GM23338 (cell line): ENCODE data around the gene SOX13. TPM values are rescaled to one million over a fixed set of nuclear protein-coding genes. Genes with fewer than 3 reads are reported as not detected.

Source experiments
- ATAC-seq: fragments of 200-7000 bp; cut with Tn5 transposase; 3 replicates; pipeline ENCODE4 v1.9.1; 2020
- DNase-seq: peaks from one replicate; pipeline ENCODE4 v3.0.0-alpha.2; 2015; ENCODE audit warnings: low spot score
- H2AFZ ChIP-seq: fragments of 200-600 bp; sonication (generic); 2 replicates; pipeline ENCODE4 v1.8.0; 2016; ENCODE audit warnings: antibody characterized with exemption, mild to moderate bottlenecking, moderate library complexity
- H3F3A ChIP-seq: fragments of 200-600 bp; sonication (generic); replicated peaks from 2 replicates; pipeline ENCODE4 v1.8.0; 2017; ENCODE audit warnings: antibody characterized with exemption, mixed run types, low read depth
- H3K27ac ChIP-seq: fragments of 200-600 bp; sonication (generic); 2 replicates; pipeline ENCODE4 v1.6.1; 2016; ENCODE audit warnings: low read depth
- H3K27me3 ChIP-seq: fragments of 200-600 bp; sonication (generic); 2 replicates; pipeline ENCODE4 v1.8.0; 2016; ENCODE audit warnings: mild to moderate bottlenecking, mixed run types, moderate library complexity; ENCODE audit not compliant: insufficient read depth
- H3K36me3 ChIP-seq: fragments of 200-600 bp; sonication (generic); 2 replicates; pipeline ENCODE4 v1.8.0; 2016; ENCODE audit warnings: mild to moderate bottlenecking; ENCODE audit not compliant: insufficient read depth
- H3K4me1 ChIP-seq: fragments of 200-600 bp; sonication (generic); 2 replicates; pipeline ENCODE4 v1.8.0; 2016; ENCODE audit warnings: mild to moderate bottlenecking, moderate library complexity; ENCODE audit not compliant: insufficient read depth
- H3K4me2 ChIP-seq: fragments of 200-600 bp; sonication (generic); 2 replicates; pipeline ENCODE4 v1.7.1; 2017; ENCODE audit warnings: mixed run types
- H3K4me3 ChIP-seq: fragments of 200-600 bp; sonication (generic); 2 replicates; pipeline ENCODE4 v1.6.1; 2016; ENCODE audit warnings: mixed run types
- H3K79me2 ChIP-seq: fragments of 200-600 bp; sonication (generic); replicated peaks from 2 replicates; pipeline ENCODE4 v1.8.0; 2017; ENCODE audit warnings: mild to moderate bottlenecking; ENCODE audit not compliant: insufficient read depth
- H3K9me2 ChIP-seq: fragments of 200-600 bp; sonication (generic); 2 replicates; pipeline ENCODE4 v1.8.0; 2017; ENCODE audit not compliant: insufficient read depth
- H4K20me1 ChIP-seq: fragments of 200-600 bp; sonication (generic); replicated peaks from 2 replicates; pipeline ENCODE4 v1.8.0; 2017; ENCODE audit warnings: mild to moderate bottlenecking; ENCODE audit not compliant: insufficient read depth
- H3K27ac Mint-ChIP-seq: 2 replicates; pipeline ENCODE4 v1.8.0; 2020; ENCODE audit warnings: inconsistent platforms, mild to moderate bottlenecking, moderate library complexity, mixed read lengths
- H3K27me3 Mint-ChIP-seq: 3 replicates; pipeline ENCODE4 v1.8.0; 2022; ENCODE audit warnings: low read depth, mild to moderate bottlenecking, moderate library complexity, mixed read lengths, inconsistent platforms; ENCODE audit not compliant: insufficient read depth, poor library complexity
- H3K36me3 Mint-ChIP-seq: 3 replicates; pipeline ENCODE4 v1.8.0; 2021; ENCODE audit warnings: low read depth, mild to moderate bottlenecking, inconsistent platforms, moderate library complexity, mixed read lengths
- H3K4me1 Mint-ChIP-seq: 3 replicates; pipeline ENCODE4 v1.8.0; 2020; ENCODE audit warnings: mild to moderate bottlenecking, inconsistent platforms, mixed read lengths
- H3K4me3 Mint-ChIP-seq: 3 replicates; pipeline ENCODE4 v1.8.0; 2021; ENCODE audit warnings: moderate library complexity, mild to moderate bottlenecking, inconsistent platforms, mixed read lengths
- H3K9me3 Mint-ChIP-seq: 3 replicates; pipeline ENCODE4 v1.8.0; 2020; ENCODE audit warnings: moderate library complexity, mild to moderate bottlenecking, inconsistent platforms, mixed read lengths
- EZH2 ChIP-seq: fragments of 200-600 bp; sonication (generic); IDR thresholded peaks from one replicate; pipeline ENCODE4 v1.8.0; 2017; ENCODE audit warnings: antibody characterized with exemption, mild to moderate bottlenecking, low read depth; ENCODE audit not compliant: unreplicated experiment
- EZH2phosphoT487 ChIP-seq: fragments of 200-600 bp; sonication (generic); IDR thresholded peaks from one replicate; pipeline ENCODE4 v1.8.1; 2018; ENCODE audit warnings: antibody characterized with exemption; ENCODE audit not compliant: unreplicated experiment
- POLR2AphosphoS5 ChIP-seq: IDR thresholded peaks from 2 replicates; pipeline ENCODE4 v1.6.1; 2016; ENCODE audit warnings: antibody characterized with exemption, low read depth
- REST ChIP-seq: IDR thresholded peaks from one replicate; pipeline ENCODE4 v1.6.1; 2018; ENCODE audit warnings: antibody characterized with exemption; ENCODE audit not compliant: unreplicated experiment
- polyA plus RNA-seq: library from polyadenylated mRNA; unstranded; fragments of >200 nt; fragmentation: Nextera tagmentation; extraction: Ambion mirVana; gene quantifications from 2 replicates; pipeline ENCODE4 v1.2.1, GENCODE V29; 2016
- total RNA-seq: library from RNA; depleted of rRNA; stranded (reverse); fragments of >200 nt; shearing (Covaris generic); gene quantifications from 2 replicates; pipeline ENCODE4 v1.2.3, GENCODE V29; 2014
- TF ChIP-seq, protein P1 (sequence below): fragments of 250-450 bp; sonication (Bioruptor Pico); IDR thresholded peaks from 2 replicates; pipeline ENCODE4 v1.5.0; 2020; ENCODE audit warnings: mild to moderate bottlenecking, moderate library complexity

The SOX13 gene
- total and polyA plus RNA-seq, 2 experiments from 2014 or later, result 28.6 to 123 TPM

DNA sequence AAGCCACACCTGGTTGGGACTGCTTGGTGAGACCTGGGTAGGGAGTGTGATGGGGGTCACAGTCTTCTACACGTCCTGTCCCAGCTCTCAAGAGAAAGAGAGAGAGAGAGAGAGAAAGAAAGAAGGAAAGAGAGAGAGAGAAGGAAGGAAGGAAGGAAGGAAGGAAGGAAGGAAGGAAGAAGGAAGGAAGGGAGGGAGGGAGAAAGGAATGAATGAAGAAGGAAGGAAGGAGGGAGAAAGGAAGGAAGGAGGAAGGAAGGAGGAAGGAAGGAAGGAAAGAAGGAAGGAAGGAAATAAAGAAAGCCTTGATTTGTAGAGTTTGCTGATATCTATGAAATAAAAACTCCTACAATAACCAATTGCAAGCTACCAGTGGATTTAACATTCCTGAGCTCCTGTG is 28.5 kb upstream of the SOX13 start (continued):
- no peak for TF ChIP-seq REST
- TF ChIP-seq EZH2phosphoT487, result no peak

GRCh38 chr1:204045430-204045829 is 27.5 kb upstream of the SOX13 start:
- H2AFZ ChIP-seq, result peak overlapping the region; percentile 78
- H3K27ac ChIP-seq, result no peak overlapping the region
- Mint-ChIP-seq H3K4me3 (no peak overlapping the region), H3K4me1 (peaks cover 6% of the 10 kb centered on the region), H3K36me3 (no peaks in the 10 kb centered on the region), H3K9me3 (no peaks in the 10 kb centered on the region), H3K27me3 (peaks cover 11% of the 10 kb centered on the region), H3K27ac (no peak overlapping the region)
- H4K20me1 ChIP-seq, result no peaks in the 10 kb centered on the region
- H3K9me2 ChIP-seq, result no peaks in the 10 kb centered on the region
- H3K4me1 ChIP-seq, result no peaks in the 10 kb centered on the region
- TF ChIP-seq POLR2AphosphoS5, result no peak
- no peak for TF ChIP-seq REST
- TF ChIP-seq EZH2, result no peak
- TF ChIP-seq, protein P1, sequence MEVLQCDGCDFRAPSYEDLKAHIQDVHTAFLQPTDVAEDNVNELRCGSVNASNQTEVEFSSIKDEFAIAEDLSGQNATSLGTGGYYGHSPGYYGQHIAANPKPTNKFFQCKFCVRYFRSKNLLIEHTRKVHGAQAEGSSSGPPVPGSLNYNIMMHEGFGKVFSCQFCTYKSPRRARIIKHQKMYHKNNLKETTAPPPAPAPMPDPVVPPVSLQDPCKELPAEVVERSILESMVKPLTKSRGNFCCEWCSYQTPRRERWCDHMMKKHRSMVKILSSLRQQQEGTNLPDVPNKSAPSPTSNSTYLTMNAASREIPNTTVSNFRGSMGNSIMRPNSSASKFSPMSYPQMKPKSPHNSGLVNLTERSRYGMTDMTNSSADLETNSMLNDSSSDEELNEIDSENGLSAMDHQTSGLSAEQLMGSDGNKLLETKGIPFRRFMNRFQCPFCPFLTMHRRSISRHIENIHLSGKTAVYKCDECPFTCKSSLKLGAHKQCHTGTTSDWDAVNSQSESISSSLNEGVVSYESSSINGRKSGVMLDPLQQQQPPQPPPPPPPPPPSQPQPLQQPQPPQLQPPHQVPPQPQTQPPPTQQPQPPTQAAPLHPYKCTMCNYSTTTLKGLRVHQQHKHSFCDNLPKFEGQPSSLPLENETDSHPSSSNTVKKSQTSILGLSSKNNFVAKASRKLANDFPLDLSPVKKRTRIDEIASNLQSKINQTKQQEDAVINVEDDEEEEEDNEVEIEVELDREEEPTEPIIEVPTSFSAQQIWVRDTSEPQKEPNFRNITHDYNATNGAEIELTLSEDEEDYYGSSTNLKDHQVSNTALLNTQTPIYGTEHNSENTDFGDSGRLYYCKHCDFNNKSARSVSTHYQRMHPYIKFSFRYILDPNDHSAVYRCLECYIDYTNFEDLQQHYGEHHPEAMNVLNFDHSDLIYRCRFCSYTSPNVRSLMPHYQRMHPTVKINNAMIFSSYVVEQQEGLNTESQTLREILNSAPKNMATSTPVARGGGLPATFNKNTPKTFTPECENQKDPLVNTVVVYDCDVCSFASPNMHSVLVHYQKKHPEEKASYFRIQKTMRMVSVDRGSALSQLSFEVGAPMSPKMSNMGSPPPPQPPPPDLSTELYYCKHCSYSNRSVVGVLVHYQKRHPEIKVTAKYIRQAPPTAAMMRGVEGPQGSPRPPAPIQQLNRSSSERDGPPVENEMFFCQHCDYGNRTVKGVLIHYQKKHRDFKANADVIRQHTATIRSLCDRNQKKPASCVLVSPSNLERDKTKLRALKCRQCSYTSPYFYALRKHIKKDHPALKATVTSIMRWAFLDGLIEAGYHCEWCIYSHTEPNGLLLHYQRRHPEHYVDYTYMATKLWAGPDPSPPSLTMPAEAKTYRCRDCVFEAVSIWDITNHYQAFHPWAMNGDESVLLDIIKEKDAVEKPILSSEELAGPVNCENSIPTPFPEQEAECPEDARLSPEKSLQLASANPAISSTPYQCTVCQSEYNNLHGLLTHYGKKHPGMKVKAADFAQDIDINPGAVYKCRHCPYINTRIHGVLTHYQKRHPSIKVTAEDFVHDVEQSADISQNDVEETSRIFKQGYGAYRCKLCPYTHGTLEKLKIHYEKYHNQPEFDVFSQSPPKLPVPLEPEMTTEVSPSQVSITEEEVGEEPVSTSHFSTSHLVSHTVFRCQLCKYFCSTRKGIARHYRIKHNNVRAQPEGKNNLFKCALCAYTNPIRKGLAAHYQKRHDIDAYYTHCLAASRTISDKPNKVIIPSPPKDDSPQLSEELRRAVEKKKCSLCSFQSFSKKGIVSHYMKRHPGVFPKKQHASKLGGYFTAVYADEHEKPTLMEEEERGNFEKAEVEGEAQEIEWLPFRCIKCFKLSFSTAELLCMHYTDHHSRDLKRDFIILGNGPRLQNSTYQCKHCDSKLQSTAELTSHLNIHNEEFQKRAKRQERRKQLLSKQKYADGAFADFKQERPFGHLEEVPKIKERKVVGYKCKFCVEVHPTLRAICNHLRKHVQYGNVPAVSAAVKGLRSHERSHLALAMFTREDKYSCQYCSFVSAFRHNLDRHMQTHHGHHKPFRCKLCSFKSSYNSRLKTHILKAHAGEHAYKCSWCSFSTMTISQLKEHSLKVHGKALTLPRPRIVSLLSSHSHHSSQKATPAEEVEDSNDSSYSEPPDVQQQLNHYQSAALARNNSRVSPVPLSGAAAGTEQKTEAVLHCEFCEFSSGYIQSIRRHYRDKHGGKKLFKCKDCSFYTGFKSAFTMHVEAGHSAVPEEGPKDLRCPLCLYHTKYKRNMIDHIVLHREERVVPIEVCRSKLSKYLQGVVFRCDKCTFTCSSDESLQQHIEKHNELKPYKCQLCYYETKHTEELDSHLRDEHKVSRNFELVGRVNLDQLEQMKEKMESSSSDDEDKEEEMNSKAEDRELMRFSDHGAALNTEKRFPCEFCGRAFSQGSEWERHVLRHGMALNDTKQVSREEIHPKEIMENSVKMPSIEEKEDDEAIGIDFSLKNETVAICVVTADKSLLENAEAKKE (CRISPR knock-in tag), result no peak
- H3F3A ChIP-seq, result no peaks in the 10 kb centered on the region
- no peak overlapping the region for H3K4me2 ChIP-seq
- no peak for ATAC-seq
- no peaks in the 10 kb centered on the region for H3K79me2 ChIP-seq
- DNase-seq, result no peak
- H3K36me3 ChIP-seq, result no peaks in the 10 kb centered on the region
- no peak overlapping the region for H3K4me3 ChIP-seq
- H3K27me3 ChIP-seq, result no peaks in the 10 kb centered on the region
